GM19351 (cell line): ENCODE data around the gene BNIP3.
A peak's percentile ranks its signal among the peaks of the same experiment; 100 is the strongest.

Experiments used
- ATAC-seq: cut with Tn5 transposase; IDR thresholded peaks from one replicate; pipeline ENCODE4 v1.9.1; 2021; ENCODE audit warnings: mild to moderate bottlenecking, moderate library complexity; ENCODE audit not compliant: unreplicated experiment

Gene BNIP3

DNA sequence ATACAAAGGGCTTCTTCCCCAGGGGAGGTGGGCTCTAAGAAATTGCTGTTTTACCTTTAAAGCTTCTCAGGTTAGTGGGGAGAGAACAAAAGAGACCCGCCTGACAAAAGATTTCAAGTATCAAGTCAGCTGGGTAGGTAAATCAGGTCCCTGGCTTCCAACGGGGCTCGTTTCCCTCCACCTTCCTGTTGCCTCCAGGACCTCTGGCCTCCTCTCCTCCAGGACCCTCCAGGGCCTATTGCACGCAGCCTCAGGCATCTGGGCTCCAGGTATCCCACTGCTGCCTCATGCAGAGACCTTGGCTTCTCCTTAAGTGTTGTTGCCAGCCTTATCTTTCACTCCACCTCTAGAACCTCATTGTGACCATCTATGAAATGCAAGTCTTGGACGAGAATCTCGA is 2.9 kb downstream of the BNIP3 start:
- no peak for ATAC-seq

DNA sequence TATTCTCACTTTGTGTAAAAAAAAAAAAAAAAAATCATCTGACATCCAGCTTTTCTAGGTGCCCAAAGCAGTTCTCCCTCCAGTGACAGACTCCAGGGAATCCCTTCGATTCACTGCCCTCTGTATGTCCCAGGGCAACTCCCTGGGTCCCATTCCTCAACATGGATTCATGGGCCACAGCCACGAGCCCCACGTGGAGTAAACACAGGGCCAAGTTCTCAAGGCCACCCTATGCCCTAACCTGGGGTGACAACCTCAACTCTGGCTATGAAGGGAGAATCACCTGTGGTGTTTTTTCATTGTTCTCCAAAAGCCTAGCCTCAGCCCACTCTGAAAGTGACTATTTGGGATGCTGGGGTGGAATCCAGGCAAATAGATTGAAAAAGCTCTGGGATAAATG is 3.4 kb downstream of the BNIP3 start:
- no peak for ATAC-seq

DNA sequence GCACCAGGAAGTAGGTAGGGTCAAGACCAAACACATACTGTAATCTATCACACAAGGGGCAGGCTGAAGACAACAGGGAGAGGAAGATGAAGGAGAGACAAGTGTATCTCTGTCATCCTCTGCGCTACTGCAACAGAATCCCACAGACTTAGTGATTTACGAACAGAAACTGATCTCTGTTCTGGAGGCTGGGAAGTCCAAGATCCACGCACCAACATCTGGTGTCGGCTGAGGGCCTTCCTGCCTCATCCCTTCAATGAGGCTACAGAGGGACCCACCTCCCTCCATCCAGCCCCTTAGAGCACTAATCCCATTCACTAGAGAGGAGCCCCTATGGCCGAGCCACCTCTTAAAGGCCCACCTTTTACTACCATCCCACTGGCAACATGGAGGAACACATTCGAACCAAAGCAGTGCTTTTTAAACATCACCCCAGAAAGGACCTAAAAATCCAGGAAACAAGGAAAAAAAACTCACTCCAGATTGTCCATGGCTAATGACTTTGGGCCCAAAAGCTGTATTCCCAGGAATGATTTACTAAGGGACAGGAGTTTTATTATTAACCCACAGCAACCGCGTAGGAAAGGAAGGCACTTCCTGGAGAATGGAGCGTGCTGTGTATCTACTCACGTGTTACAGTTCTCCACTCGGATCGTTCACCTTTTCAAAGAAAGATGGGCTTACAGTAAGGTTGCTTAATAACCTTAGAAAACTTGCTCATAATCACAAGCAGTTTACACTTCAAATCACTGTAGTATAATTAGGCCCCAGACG is 4.2 kb downstream of the BNIP3 start:
- ATAC-seq = no peak

DNA sequence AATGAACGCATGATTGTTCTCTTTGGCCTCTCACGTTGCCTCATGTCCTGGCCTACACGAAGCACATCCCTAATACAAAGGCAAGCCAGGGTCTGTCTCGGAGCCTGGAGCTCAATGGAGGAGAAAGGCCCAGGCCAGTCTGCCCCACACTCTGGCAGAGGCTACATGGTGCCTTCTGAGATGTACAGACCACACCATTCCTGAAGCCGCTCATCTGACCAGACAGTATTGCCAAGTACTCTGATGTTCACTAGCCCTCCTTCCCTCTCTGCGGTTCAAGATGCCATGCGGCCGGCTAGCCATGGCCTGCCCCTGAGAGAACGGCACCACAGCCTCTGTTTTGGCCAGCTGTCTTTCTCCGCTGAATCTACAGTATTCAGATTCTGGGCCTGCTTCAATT is 5.9 kb downstream of the BNIP3 start:
- no peak for ATAC-seq

DNA sequence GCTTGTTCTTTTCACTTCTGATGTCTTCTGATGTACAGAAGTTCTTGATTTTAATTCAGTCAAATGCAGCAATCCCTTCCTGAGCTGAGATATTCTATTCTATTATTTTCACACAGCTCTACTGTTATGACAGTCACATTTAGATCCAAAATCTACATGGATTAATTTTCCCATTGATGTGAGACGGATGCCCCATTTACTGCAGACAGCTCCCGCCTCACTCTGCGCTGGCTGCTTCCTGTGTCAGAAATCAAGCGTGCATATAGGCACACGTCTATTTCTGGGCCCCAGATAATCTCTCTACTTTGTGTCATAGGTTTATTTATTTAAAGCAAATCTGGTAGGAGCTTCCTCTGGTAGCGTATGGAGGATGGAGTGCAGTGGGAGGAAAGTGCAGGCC is 6.7 kb downstream of the BNIP3 start:
- no peak for ATAC-seq

DNA sequence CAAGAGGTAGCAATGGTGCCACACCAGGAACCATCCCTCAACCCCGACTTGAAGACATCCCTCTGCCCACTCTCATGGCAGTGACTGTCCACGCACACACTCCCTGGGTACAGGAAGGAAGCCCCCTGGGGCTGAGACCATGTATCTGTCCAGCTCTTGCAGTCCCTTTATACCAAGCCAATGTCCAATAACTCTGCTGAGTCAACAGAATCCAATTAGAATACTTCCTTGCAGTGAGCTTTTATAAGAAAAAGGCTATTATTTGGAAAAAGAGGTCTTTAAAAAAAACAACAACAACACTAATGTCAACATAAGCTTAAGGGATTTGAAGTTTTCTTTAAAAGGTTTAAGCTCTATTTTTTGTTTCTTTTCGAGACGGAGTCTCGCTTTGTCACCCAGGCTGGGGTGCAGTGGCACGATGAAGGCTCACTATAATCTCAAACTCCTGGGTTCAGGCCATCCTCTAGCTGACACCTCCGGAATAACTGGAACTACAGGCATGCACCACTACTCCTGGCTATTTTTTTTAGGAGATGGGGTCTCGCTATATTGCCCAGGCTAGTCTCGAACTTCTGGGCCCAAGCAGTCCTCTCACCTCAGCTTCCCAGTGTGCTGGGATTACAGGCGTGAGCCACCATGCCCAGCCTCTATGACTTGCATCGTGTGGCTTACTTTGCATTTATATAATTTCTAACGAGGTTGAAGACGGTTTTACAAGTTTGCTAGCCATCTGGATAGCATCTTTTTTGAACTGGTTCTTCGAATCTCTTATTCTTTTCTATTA is 7.5 kb downstream of the BNIP3 start:
- no peak for ATAC-seq

DNA sequence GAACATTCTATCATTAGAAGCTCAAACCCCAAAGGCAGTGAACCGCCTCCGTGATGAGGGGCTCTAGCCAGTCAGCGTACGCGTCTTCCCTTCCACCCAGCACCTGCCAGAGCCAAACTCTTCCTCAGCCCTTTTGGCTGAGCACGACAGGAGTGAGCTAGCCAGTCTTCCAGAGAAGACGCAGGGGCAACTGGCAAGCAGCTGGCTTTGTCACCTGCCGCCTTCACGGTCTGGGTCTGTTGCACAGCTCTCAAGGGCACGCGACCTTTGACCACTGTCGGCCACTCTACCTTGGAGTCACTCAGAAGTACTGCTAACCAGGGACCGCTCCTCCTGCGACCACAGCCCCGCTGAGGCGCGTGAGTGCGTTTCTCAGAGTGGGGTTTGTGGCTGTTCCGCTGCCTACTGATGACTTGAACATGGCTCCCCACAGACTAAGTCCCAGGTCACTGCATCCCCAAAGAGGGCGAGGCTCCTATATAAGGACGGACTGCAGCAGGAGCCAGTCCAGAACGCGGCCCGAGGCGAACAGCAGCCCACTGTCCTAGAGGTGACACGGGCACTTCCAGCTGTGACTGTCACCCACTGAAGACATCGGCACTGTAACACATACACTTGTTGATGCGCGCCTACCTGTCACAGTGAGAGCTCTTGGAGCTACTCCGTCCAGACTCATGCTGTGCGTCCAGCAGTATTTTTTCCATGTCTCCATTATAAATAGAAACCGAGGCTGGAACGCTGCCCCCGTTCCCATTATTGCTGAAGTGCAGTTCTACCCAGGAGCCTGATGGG is 8.4 kb downstream of the BNIP3 start:
- no peak for ATAC-seq

DNA sequence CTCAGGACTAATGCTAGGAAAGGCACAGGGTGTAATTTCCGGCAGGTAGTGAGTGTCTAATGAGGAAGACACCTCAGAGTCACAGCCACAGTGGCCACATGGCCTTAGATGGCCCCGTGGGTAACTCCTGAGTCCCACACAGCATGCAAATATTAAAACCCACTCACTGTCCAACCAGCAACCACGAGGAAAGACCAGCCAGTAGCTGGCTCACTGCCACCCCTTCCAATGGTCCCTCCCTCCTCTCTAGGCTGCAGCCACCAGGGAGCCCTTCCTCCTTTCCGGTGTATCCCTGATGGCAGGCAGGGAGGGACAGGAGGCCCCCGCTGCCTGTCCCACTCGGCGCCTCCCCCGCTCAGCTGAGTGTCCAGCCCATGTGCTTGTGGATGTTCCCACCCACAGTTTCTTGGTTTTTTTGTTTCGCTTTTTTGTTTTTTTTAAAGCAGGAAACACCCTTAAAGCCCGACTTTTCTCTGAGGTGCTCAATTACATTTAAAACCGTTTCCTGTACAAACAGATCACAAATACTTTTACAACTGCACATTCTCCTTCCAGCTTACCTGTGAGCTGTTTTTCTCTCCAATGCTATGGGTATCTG is 9.2 kb downstream of the BNIP3 start:
- peak; percentile 70 for ATAC-seq

DNA sequence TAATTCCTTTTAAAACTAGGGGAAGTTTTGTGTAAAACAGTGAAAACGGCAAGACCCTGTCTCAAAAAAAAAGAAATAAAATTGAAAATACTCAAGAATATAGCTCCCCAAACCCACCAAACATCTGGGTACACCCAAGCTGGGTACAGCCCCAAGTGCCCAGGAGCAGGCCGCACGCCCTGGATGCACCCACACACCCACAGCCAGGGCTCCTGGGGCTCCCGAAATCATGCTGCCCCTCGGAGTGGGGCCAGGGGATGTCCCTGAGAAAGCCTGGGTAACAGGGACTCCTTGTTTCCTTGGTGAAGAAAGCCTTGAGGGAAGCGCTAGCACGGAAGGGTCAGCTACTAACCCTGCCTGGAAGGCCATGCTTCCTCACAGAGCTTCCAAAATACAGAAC is 10.1 kb downstream of the BNIP3 start:
- no peak for ATAC-seq

DNA sequence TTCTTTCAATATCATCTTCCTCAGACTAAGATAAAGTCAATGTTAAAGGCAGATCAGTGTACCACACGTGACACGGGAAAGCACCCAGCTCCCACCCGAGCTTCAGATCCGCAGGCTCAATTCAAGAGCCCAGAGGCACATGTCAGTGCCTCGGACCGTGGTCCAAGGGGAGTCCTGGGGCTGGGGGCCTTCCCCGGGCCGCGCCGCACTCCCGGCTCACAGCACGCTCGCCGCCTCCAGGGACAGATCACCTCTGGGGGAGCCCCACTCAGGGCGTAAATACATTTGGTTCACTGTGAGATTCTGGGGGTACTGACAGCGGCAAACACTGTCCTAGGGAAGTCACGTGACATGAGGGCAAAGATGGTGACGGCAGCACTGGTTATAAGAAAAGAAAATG is 10.8 kb downstream of the BNIP3 start:
- no peak for ATAC-seq

DNA sequence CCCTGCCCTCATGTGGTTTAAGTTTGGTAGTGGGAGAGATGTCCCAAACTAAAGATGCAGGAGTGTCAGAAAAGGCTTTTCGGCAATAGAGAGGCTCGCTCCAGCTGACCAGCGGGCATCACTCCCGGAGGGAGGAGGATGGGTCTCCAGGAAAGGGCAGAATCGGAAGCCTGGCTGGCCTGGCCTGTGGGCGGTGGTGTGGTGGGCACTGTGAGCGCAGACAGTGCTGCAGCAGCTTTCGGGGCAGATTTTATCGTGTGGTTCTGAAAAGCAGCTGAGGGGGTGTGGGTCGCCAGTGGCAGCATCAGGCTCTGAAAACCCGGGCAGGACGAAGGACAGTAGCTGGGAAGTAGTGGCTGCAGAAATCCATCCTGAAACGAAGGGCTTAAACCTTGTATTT is 12.8 kb downstream of the BNIP3 start:
- no peak for ATAC-seq

DNA sequence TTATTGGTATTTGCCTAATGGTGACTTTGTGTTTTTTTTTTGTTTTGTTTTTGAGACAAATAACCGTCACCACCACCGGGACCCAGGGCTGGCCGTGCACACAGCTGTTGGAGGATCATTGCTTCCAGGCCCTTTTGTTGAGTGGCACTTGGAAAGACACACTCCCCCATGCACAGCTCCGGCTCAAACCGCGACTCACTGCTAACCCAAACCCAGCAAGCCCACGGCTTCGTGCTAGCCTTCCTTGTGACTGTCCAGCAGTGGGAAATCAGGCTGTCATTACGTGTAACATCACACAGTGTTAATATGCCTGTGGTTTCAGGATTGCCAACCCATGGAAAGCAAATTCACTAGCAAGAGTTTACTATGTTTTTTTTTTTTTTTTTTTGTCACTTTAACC is 17.4 kb downstream of the BNIP3 start:
- ATAC-seq = no peak

DNA sequence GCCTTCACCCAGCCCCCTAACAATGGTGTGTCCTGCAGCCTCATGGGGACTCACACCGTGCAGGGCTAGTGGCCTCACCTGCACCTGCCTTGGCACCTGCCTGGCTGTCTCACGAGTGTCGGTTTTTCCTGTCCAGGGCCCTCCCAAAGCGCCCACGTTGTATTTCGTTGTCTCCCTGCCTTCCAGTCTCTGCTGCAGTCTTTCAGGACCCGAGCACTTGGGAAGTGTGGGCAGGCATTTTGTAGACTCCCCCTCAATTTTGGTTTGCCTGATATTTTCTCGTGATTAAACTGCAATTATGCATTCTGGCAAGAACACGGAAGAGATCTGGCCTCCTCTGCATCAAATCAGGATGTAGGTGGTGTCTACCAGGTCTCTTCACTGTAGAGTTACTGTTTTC is 17.9 kb downstream of the BNIP3 start:
- ATAC-seq = no peak

DNA sequence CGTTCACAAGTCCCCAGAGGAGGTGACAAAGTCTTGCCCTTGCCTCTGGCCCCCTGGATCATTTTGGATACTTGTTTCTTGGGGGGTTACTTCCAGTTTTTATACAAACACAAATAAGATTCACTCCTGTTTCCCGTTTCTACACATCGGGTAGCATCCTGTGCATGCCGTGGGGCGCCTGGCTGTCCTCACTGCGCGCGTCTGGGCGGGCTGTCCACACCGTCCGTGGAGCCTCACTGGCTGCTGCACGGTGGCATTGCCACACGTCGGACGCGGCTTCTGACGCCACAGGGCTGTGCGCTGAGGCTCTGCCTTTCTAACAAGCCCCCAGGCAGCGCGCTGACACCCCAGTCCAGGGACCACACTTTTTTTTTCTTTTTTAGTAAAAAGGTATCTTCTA is 18.4 kb downstream of the BNIP3 start:
- no peak for ATAC-seq

DNA sequence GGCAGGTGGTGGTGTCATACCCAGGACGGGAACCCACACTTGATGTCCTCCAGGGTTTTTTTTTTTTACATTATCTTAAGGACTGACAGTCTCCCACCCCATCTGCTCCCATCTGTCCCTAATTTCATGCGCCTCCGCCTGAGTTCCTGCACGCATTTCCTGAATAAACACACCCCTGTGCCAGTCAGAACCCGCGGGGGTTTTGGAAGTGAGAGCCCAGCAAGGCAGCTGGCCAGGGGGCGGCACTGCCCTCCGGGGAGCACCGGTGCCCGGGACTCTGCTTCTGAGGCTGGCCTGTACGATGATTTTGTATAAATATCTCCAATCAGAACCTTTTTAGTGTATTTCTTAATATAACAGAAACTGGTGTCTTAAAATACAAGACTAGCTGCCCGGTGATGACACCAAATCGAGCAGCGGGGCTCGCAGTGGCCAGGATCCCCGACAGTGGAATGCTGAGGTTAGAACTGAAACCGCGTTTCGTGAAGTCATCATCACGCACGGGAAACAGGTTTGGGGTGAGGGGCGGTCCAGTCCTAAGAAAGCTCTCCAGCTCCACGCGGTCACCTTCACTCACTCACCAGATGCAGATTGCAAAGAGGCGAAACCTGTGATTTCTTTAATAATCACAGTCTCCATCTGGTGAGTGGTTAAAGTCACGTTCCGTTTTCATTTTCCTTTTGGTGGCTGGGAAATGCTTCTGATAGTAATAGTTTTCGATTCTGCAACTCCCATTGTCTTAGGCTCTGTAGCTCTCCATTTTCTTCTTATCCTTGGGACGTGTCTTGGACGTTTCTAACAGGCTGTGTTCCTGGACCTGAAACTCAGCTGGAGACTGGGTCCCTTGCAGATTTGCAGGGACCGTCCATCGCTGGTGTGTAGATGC is 19.7 kb downstream of the BNIP3 start:
- ATAC-seq = no peak

DNA sequence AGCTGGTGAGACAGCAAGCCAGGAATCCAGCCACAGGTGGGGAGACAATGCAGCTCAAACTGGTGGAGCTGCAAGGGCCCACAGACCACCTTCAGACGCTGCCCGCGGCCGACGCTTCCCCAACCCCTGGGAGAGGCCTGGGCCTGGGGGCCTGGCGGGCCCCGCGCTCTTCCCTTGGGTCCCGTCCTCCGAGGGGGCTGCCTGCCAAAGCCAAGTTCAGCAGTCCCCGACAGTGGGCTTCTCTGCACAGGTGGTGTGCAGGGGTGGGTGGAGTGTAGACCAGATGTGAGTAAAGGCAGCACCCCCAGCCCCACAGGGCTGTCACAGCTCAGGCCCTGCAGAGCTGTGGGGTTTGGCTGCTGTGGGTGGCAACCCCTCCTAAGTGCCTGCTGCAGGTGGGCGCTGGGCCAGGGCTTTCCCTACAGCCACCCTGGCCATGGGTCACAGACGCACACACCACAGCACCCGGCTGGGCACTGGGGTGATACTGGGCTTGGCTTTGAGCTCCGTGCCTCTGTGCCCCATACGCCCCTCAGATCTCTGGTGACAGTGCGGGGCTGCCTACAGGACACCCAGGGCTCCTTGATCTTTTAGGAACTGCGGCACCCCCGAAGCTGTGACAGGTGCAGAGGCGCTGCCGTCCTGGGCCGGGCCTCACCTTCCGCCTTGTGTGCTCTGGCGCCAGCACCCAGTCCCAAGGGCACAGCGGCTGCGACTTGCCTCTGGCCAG is 20.5 kb downstream of the BNIP3 start:
- no peak for ATAC-seq

DNA sequence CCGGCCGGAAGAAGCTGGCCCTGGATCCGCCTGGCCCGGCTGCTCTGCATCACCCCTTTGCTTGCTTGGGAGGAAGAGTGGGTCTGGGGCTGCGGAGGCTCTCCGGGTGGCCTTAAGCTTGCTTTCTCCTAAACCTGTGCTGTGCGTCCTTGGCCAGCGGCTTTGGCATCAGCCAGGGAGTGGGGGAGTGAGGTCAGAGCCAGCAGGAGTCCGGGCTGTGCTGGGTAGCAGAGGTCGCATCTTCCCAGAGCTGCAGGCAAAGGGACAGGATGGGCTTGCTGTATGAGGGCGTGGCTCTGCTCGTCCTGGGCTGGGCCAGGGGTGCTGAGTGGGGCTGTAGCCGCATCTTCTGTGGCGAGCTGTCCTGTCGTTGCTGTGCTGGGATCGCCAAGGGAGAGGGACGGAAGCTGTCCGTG is 21.1 kb downstream of the BNIP3 start:
- no peak for ATAC-seq

DNA sequence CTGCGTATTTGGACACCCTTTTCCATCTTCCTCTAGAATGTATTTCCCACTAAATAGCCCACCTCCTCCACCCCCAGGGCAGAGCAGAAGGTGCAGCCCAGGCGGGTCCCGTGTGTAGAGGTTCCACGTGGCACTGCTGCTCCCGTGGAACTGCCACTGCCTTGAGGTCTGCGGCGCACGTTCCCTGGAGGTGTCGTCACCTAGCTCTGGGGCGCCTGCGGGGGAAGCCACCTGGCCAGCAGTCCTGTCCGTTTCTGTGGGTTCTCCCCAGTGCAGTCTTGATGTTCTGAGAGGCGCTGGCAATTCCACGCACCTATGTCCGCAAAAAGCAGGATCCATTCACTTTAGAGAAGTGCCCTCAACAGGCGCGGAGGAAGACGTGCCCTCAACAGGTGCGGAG is 21.9 kb downstream of the BNIP3 start:
- ATAC-seq = no peak

DNA sequence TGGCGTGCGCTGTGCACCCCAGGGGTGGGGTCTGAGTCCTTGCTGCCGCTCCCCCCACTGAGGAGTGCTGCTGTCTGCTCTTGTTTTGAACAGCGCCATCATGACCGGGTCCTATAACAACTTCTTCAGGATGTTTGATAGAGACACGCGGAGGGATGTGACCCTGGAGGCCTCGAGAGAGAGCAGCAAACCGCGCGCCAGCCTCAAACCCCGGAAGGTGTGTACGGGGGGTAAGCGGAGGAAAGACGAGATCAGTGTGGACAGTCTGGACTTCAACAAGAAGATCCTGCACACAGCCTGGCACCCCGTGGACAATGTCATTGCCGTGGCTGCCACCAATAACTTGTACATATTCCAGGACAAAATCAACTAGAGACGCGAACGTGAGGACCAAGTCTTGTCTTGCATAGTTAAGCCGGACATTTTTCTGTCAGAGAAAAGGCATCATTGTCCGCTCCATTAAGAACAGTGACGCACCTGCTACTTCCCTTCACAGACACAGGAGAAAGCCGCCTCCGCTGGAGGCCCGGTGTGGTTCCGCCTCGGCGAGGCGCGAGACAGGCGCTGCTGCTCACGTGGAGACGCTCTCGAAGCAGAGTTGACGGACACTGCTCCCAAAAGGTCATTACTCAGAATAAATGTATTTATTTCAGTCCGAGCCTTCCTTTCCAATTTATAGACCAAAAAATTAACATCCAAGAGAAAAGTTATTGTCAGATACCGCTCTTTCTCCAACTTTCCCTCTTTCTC is 26.0 kb downstream of the BNIP3 start:
- ATAC-seq = no peak
